IPS-18c (cell line): ENCODE data around the gene ARSH.
"Not testable (repeated sequence)": the region's sequence is repeated elsewhere in the genome, so short reads cannot be mapped to it uniquely, and the experiment has no call there.

ENCODE experiments used
- H3K4me3 ChIP-seq: 2 replicates; pipeline ENCODE4 v1.7.0; 2013; ENCODE audit warnings: low read depth, mild to moderate bottlenecking, low read length, moderate library complexity; ENCODE audit not compliant: insufficient read depth
- H3K9me3 ChIP-seq: one replicate; pipeline ENCODE4 v1.6.1; 2013; ENCODE audit warnings: mild to moderate bottlenecking, low read length, moderate library complexity; ENCODE audit not compliant: control insufficient read depth, insufficient read depth

Gene ARSH

GRCh38 chrX:3017492-3017891, 11.1 kb downstream of the ARSH start:
- Histone ChIP-seq H3K4me3 (no peak overlapping the region), H3K9me3 (no peaks in the 10 kb centered on the region)

GRCh38 chrX:3024176-3024575, 17.8 kb downstream of the ARSH start:
- Histone ChIP-seq H3K9me3 (no peaks in the 10 kb centered on the region), H3K4me3 (no peak overlapping the region)

GRCh38 chrX:3026074-3026815, 19.9 kb downstream of the ARSH start:
- no peak overlapping the region for H3K4me3 ChIP-seq
- no peaks in the 10 kb centered on the region for H3K9me3 ChIP-seq

- H3K9me3 ChIP-seq: no peaks in the 10 kb centered on the region
- no peak overlapping the region for H3K4me3 ChIP-seq
Measured at GRCh38 chrX:3029129-3029528, 22.8 kb downstream of the ARSH start.

- no peaks in the 10 kb centered on the region for H3K9me3 ChIP-seq
- H3K4me3 ChIP-seq: no peak overlapping the region
Measured at GRCh38 chrX:3037218-3037617, 30.9 kb downstream of the ARSH start.

GRCh38 chrX:3044196-3044595, 37.9 kb downstream of the ARSH start:
- H3K4me3 ChIP-seq: no peak overlapping the region
- peaks cover 5% of the 10 kb centered on the region for H3K9me3 ChIP-seq

- H3K4me3 ChIP-seq: no peak overlapping the region
Measured at GRCh38 chrX:3044671-3045070, 38.3 kb downstream of the ARSH start.

GRCh38 chrX:3046253-3047240, 40.2 kb downstream of the ARSH start:
- H3K9me3 ChIP-seq: peaks cover 5% of the 10 kb centered on the region
- no peak overlapping the region for H3K4me3 ChIP-seq

More at GRCh38 chrX:3044671-3045070, 38.3 kb downstream of the ARSH start:
- H3K9me3 ChIP-seq: peaks cover 5% of the 10 kb centered on the region

- not testable (repeated sequence) for H3K4me3 ChIP-seq, H3K9me3 ChIP-seq
Measured at GRCh38 chrX:3050523-3051175, 44.3 kb downstream of the ARSH start.

GRCh38 chrX:3052860-3053259, 46.5 kb downstream of the ARSH start:
- no peaks in the 10 kb centered on the region for H3K9me3 ChIP-seq
- no peak overlapping the region for H3K4me3 ChIP-seq

GRCh38 chrX:3066555-3066954, 60.2 kb downstream of the ARSH start:
- Histone ChIP-seq H3K4me3 (no peak overlapping the region), H3K9me3 (no peaks in the 10 kb centered on the region)

GRCh38 chrX:3075959-3076358, 69.6 kb downstream of the ARSH start:
- no peaks in the 10 kb centered on the region for H3K9me3 ChIP-seq
- H3K4me3 ChIP-seq: no peak overlapping the region

GRCh38 chrX:3076416-3076991, 70.2 kb downstream of the ARSH start:
- Histone ChIP-seq H3K9me3 (no peaks in the 10 kb centered on the region), H3K4me3 (no peak overlapping the region)
